Measurements from ENCODE around the gene SAMHD1. TPM values are rescaled to one million over a fixed set of nuclear protein-coding genes. Genes with fewer than 3 reads are reported as not detected.

Gene SAMHD1
- polyA plus RNA-seq, 1 donor from 2014 or later, result 22.2 TPM

- Histone ChIP-seq H3K4me2 (ENCODE audit: low read length) (no peak overlapping the region), H3K9me2 (ENCODE audit: insufficient read depth, low read length) (no peaks in the 10 kb centered on the region), H3K36me3 (ENCODE audit: insufficient read depth, low read length) (no peaks in the 10 kb centered on the region), H3K9ac (ENCODE audit: low read length) (no peak overlapping the region), H4K20me1 (ENCODE audit: insufficient read depth) (no peaks in the 10 kb centered on the region), H3K4me3 (ENCODE audit: low read length) (no peak overlapping the region), H2AFZ (ENCODE audit: low read depth, low read length) (no peak overlapping the region), H3K79me2 (replicated peaks; ENCODE audit: insufficient read depth, low read length) (no peaks in the 10 kb centered on the region), H3K9me3 (ENCODE audit: low read length) (no peaks in the 10 kb centered on the region), H3K27ac (ENCODE audit: low read length) (no peak overlapping the region), H3K27me3 (ENCODE audit: insufficient read depth, low read depth, low read length) (no peaks in the 10 kb centered on the region), H3F3A (ENCODE audit: insufficient read depth, low read length, poor library complexity, severe bottlenecking) (no peaks in the 10 kb centered on the region)
- no peak for TF ChIP-seq SMC3 (conservative IDR thresholded peaks at IDR 0.05; ENCODE audit: poor library complexity)
- no peak for TF ChIP-seq RAD21 (conservative IDR thresholded peaks at IDR 0.05)
- no peak for TF ChIP-seq REST (IDR thresholded peaks at IDR 0.05; ENCODE audit: borderline replicate concordance)
- no peak for TF ChIP-seq POLR2AphosphoS5 (IDR thresholded peaks at IDR 0.05)
- no peak for TF ChIP-seq TAF1 (IDR thresholded peaks at IDR 0.05; ENCODE audit: low read depth)
- no peak for TF ChIP-seq CTCF (IDR thresholded peaks at IDR 0.05; ENCODE audit: poor library complexity, severe bottlenecking)
- no peak for TF ChIP-seq EZH2 (IDR thresholded peaks at IDR 0.05; ENCODE audit: borderline replicate concordance, insufficient read depth, low read length, poor library complexity, severe bottlenecking)
- TF ChIP-seq MXI1 (conservative IDR thresholded peaks at IDR 0.05; ENCODE audit: poor library complexity, severe bottlenecking), result no peak
- no peak for TF ChIP-seq EP300 (conservative IDR thresholded peaks at IDR 0.05; ENCODE audit: poor library complexity, severe bottlenecking)
Measured at GRCh38 chr20:36925234-36925633, 26.3 kb downstream of the SAMHD1 start.

GRCh38 chr20:36924167-36925045 lies 27.1 kb downstream of the SAMHD1 start:
- Histone ChIP-seq H4K20me1 (ENCODE audit: insufficient read depth) (no peaks in the 10 kb centered on the region), H3K36me3 (ENCODE audit: insufficient read depth, low read length) (no peaks in the 10 kb centered on the region), H2AFZ (ENCODE audit: low read depth, low read length) (no peak overlapping the region), H3K9me3 (ENCODE audit: low read length) (no peaks in the 10 kb centered on the region), H3K9me2 (ENCODE audit: insufficient read depth, low read length) (no peaks in the 10 kb centered on the region), H3K79me2 (replicated peaks; ENCODE audit: insufficient read depth, low read length) (no peaks in the 10 kb centered on the region), H3K27me3 (ENCODE audit: insufficient read depth, low read depth, low read length) (no peaks in the 10 kb centered on the region), H3K27ac (ENCODE audit: low read length) (no peak overlapping the region), H3K4me2 (ENCODE audit: low read length) (no peak overlapping the region), H3K9ac (ENCODE audit: low read length) (no peak overlapping the region), H3F3A (ENCODE audit: insufficient read depth, low read length, poor library complexity, severe bottlenecking) (no peaks in the 10 kb centered on the region), H3K4me3 (ENCODE audit: low read length) (no peak overlapping the region)
- TF ChIP-seq CTCF (IDR thresholded peaks at IDR 0.05; ENCODE audit: poor library complexity, severe bottlenecking) (no peak), EZH2 (IDR thresholded peaks at IDR 0.05; ENCODE audit: borderline replicate concordance, insufficient read depth, low read length, poor library complexity, severe bottlenecking) (no peak), EP300 (conservative IDR thresholded peaks at IDR 0.05; ENCODE audit: poor library complexity, severe bottlenecking) (no peak), SMC3 (conservative IDR thresholded peaks at IDR 0.05; ENCODE audit: poor library complexity) (no peak), MXI1 (conservative IDR thresholded peaks at IDR 0.05; ENCODE audit: poor library complexity, severe bottlenecking) (no peak), REST (IDR thresholded peaks at IDR 0.05; ENCODE audit: borderline replicate concordance) (no peak), POLR2AphosphoS5 (IDR thresholded peaks at IDR 0.05) (no peak), TAF1 (IDR thresholded peaks at IDR 0.05; ENCODE audit: low read depth) (no peak), RAD21 (conservative IDR thresholded peaks at IDR 0.05) (no peak)
